H1 (cell line): ENCODE data around the gene COL17A1. TPM values are rescaled to one million over a fixed set of nuclear protein-coding genes. Genes with fewer than 3 reads are reported as not detected.

Experiments used
- CTCF ChIA-PET: fragments of 300-600 bp; sonication (Branson Sonifier 250); formaldehyde crosslinking; loops from one replicate; lab custom pipeline; 2021; ENCODE audit not compliant: partially characterized antibody; lab: Charles Lee
- POLR2A ChIA-PET: fragments of 300-600 bp; sonication (Branson Sonifier 250); formaldehyde crosslinking; loops from one replicate; lab custom pipeline; 2021; ENCODE audit warnings: inconsistent platforms; ENCODE audit not compliant: partially characterized antibody; lab: Charles Lee
- DNase-seq, 2 experiments: peaks; one replicate each; pipeline versions ENCODE4 v3.0.0 to v3.0.0-alpha.2; 2010 to 2022; ENCODE audit warnings: low spot score in 2 of 2, low read depth in 1 of 2, mixed read lengths in 1 of 2
- FAIRE-seq: peaks from 2 replicates; lab custom pipeline; 2011; peaks lifted over from hg19 to GRCh38; lab: Jason Lieb, UNC
- H2AFZ ChIP-seq: 2 replicates; pipeline ENCODE4 v1.8.1; 2012; ENCODE audit warnings: low read length, inconsistent platforms
- H2AK5ac ChIP-seq: 2 replicates; pipeline ENCODE4 v1.6.1; 2013; ENCODE audit warnings: low read depth, low read length
- H2BK120ac ChIP-seq: replicated peaks from 2 replicates; pipeline ENCODE3; 2013; ENCODE audit warnings: low read depth, low read length, inconsistent platforms
- H2BK12ac ChIP-seq: 2 replicates; pipeline ENCODE4 v1.6.1; 2013; ENCODE audit warnings: low read depth, low read length
- H2BK15ac ChIP-seq: 2 replicates; pipeline ENCODE4 v1.6.1; 2013; ENCODE audit warnings: low read length
- H2BK20ac ChIP-seq: 2 replicates; pipeline ENCODE4 v1.6.1; 2013; ENCODE audit warnings: low read length
- H2BK5ac ChIP-seq: 2 replicates; pipeline ENCODE4 v1.6.1; 2013; ENCODE audit warnings: low read depth, low read length
- H3K14ac ChIP-seq: 2 replicates; pipeline ENCODE4 v1.6.1; 2013; ENCODE audit warnings: inconsistent platforms; ENCODE audit not compliant: insufficient read length
- H3K18ac ChIP-seq: 2 replicates; pipeline ENCODE4 v1.6.1; 2013; ENCODE audit warnings: low read length; ENCODE audit errors: extremely low read depth
- H3K23ac ChIP-seq: 2 replicates; pipeline ENCODE4 v1.6.1; 2013; ENCODE audit warnings: inconsistent platforms; ENCODE audit not compliant: insufficient read length
- H3K23me2 ChIP-seq: 2 replicates; pipeline ENCODE4 v1.6.1; 2013; ENCODE audit warnings: low read depth, low read length
- H3K27ac ChIP-seq: 2 replicates; pipeline ENCODE4 v1.6.1; 2011; ENCODE audit warnings: low read depth, low read length, inconsistent platforms
- H3K27me3 ChIP-seq, 4 experiments: replicated peaks in 1 of 4; 1 replicate in 1 of 4; 2 replicates in 3 of 4; pipeline versions ENCODE4 v1.6.1 to v1.8.1; 2011 to 2013; ENCODE audit warnings: low read length in 3 of 4, mild to moderate bottlenecking in 3 of 4, inconsistent platforms in 2 of 4, mixed read lengths in 2 of 4, moderate library complexity in 1 of 4; ENCODE audit not compliant: control insufficient read depth in 3 of 4, insufficient read depth in 3 of 4; ENCODE audit errors: extremely low read depth in 1 of 4
- H3K36me3 ChIP-seq, 4 experiments: 2 replicates each; pipeline versions ENCODE4 v1.6.1 to v1.8.1; 2011 to 2013; ENCODE audit warnings: mild to moderate bottlenecking in 4 of 4, low read length in 3 of 4, moderate library complexity in 2 of 4, control low read depth in 1 of 4, inconsistent platforms in 1 of 4; ENCODE audit not compliant: insufficient read depth in 4 of 4, control insufficient read depth in 2 of 4
- H3K4ac ChIP-seq: replicated peaks from 2 replicates; pipeline ENCODE3; 2013; ENCODE audit warnings: low read length, low read depth, mixed read lengths, inconsistent platforms; ENCODE audit not compliant: insufficient read length
- H3K4me1 ChIP-seq, 4 experiments: replicated peaks in 1 of 4; 1 replicate in 1 of 4; 2 replicates in 3 of 4; pipeline versions ENCODE4 v1.6.1 to v1.8.1; 2011 to 2013; ENCODE audit warnings: low read length in 3 of 4, inconsistent platforms in 2 of 4, mixed read lengths in 1 of 4; ENCODE audit not compliant: insufficient read depth in 4 of 4, control insufficient read depth in 3 of 4
- H3K4me2 ChIP-seq, 2 experiments: 2 replicates each; pipeline versions ENCODE4 v1.6.1 to v1.8.1; 2011 to 2013; ENCODE audit warnings: low read depth in 2 of 2, low read length in 2 of 2, control low read depth in 1 of 2, inconsistent platforms in 1 of 2, mild to moderate bottlenecking in 1 of 2; ENCODE audit not compliant: insufficient read depth in 1 of 2
- H3K4me3 ChIP-seq, 4 experiments: fragments of 200-600, 300-600 bp in 1 of 4; sonication (generic), shearing (Covaris generic), sonication (Bioruptor Twin) in 1 of 4; 2 replicates each; pipeline versions ENCODE4 v1.5.1 to v1.8.1; 2011 to 2016; ENCODE audit warnings: low read length in 4 of 4, low read depth in 3 of 4, control low read depth in 2 of 4, inconsistent platforms in 2 of 4, mild to moderate bottlenecking in 2 of 4, mixed read lengths in 1 of 4, moderate library complexity in 1 of 4; ENCODE audit not compliant: insufficient read depth in 2 of 4; ENCODE audit errors: extremely low read depth in 1 of 4
- H3K56ac ChIP-seq: replicated peaks from 2 replicates; pipeline ENCODE3; 2013; ENCODE audit warnings: low read depth, mild to moderate bottlenecking, mixed read lengths, low read length, inconsistent platforms; ENCODE audit not compliant: insufficient read length
- H3K79me1 ChIP-seq: 2 replicates; pipeline ENCODE4 v1.6.1; 2013; ENCODE audit warnings: low read depth, low read length, control low read depth
- H3K79me2 ChIP-seq, 2 experiments: 2 replicates each; pipeline versions ENCODE4 v1.6.1 to v1.8.1; 2012 to 2013; ENCODE audit warnings: low read length in 2 of 2, mild to moderate bottlenecking in 2 of 2, inconsistent platforms in 1 of 2; ENCODE audit not compliant: insufficient read depth in 2 of 2, control insufficient read depth in 1 of 2
- H3K9ac ChIP-seq, 4 experiments: replicated peaks in 1 of 4; 1 replicate in 1 of 4; 2 replicates in 3 of 4; pipeline versions ENCODE4 v1.6.1 to v1.8.1; 2011 to 2013; ENCODE audit warnings: low read depth in 3 of 4, low read length in 3 of 4, control low read depth in 2 of 4, mild to moderate bottlenecking in 2 of 4, moderate library complexity in 2 of 4, inconsistent platforms in 1 of 4; ENCODE audit errors: extremely low read depth in 1 of 4
- H3K9me3 ChIP-seq, 2 experiments: 2 replicates each; pipeline versions ENCODE4 v1.6.1 to v1.8.1; 2012 to 2013; ENCODE audit warnings: mild to moderate bottlenecking in 2 of 2, moderate library complexity in 2 of 2, control low read depth in 1 of 2, inconsistent platforms in 1 of 2, low read depth in 1 of 2, low read length in 1 of 2, mixed read lengths in 1 of 2; ENCODE audit not compliant: insufficient read depth in 2 of 2
- H4K20me1 ChIP-seq, 2 experiments: replicated peaks in 1 of 2; 2 replicates each; pipeline versions ENCODE3 to v1.8.1; 2011 to 2013; ENCODE audit warnings: inconsistent platforms in 2 of 2, low read length in 2 of 2, mild to moderate bottlenecking in 1 of 2; ENCODE audit not compliant: insufficient read depth in 2 of 2, control insufficient read depth in 1 of 2
- H4K5ac ChIP-seq: 2 replicates; pipeline ENCODE4 v1.6.1; 2013; ENCODE audit warnings: low read length, low read depth, mixed read lengths, inconsistent platforms; ENCODE audit not compliant: insufficient read length
- H4K8ac ChIP-seq: 2 replicates; pipeline ENCODE4 v1.8.0; 2013; ENCODE audit warnings: mild to moderate bottlenecking, moderate library complexity, low read length, inconsistent platforms; ENCODE audit not compliant: insufficient read depth; ENCODE audit errors: extremely low read depth
- H4K91ac ChIP-seq: replicated peaks from 2 replicates; pipeline ENCODE3; 2013; ENCODE audit warnings: low read length, mixed read lengths, inconsistent platforms; ENCODE audit not compliant: insufficient read length
- BCL11A ChIP-seq, 2 experiments: IDR thresholded peaks; one replicate each; pipeline ENCODE4 v1.6.1; 2011; ENCODE audit warnings: low read depth in 2 of 2, low read length in 2 of 2, mild to moderate bottlenecking in 2 of 2
- EGR1 ChIP-seq: IDR thresholded peaks from 2 replicates; pipeline ENCODE4 v1.6.1; 2011; ENCODE audit warnings: low read depth, low read length, borderline replicate concordance
- EZH2 ChIP-seq: fragments of 200-600 bp; sonication (generic); IDR thresholded peaks from 2 replicates; pipeline ENCODE4 v1.7.1; 2012; ENCODE audit warnings: low read depth, mild to moderate bottlenecking, moderate library complexity, low read length, inconsistent platforms; ENCODE audit not compliant: severe bottlenecking
- FOSL1 ChIP-seq: IDR thresholded peaks from 2 replicates; pipeline ENCODE4 v1.6.1; 2011; ENCODE audit warnings: mild to moderate bottlenecking, low read depth, low read length, moderate library complexity; ENCODE audit not compliant: insufficient read depth
- NANOG ChIP-seq: IDR thresholded peaks from 2 replicates; pipeline ENCODE4 v1.6.1; 2011; ENCODE audit warnings: low read length, low read depth, mild to moderate bottlenecking, inconsistent platforms; ENCODE audit not compliant: insufficient read depth, poor library complexity, severe bottlenecking
- POLR2AphosphoS5 ChIP-seq: IDR thresholded peaks from 2 replicates; pipeline ENCODE4 v1.6.1; 2011; ENCODE audit warnings: low read depth, low read length
- RNF2 ChIP-seq: fragments of 200-900, 300-1000 bp; sonication (generic); IDR thresholded peaks from 2 replicates; pipeline ENCODE4 v1.7.1; 2016; ENCODE audit warnings: borderline replicate concordance, low read depth, mild to moderate bottlenecking, antibody characterized with exemption, low read length; ENCODE audit not compliant: poor library complexity, severe bottlenecking; ENCODE audit errors: missing control alignments
- SIRT6 ChIP-seq: IDR thresholded peaks from one replicate; pipeline ENCODE4 v1.7.1; 2012; ENCODE audit warnings: low read length, inconsistent platforms
- SP1 ChIP-seq: IDR thresholded peaks from 2 replicates; pipeline ENCODE4 v1.6.1; 2011; ENCODE audit warnings: low read depth, low read length
- TAF7 ChIP-seq: optimal IDR thresholded peaks from 2 replicates; pipeline ENCODE3; 2011; ENCODE audit warnings: low read depth, mild to moderate bottlenecking, inconsistent platforms, low read length, moderate library complexity, borderline replicate concordance
- WGBS, 2 experiments: shearing (Covaris generic) in 1 of 2; methylation state at CpG; one replicate each; pipeline versions ENCODE4 v1.1.6 to v1.1.7; 2013 to 2015; ENCODE audit warnings: low lambda C conversion rate in 2 of 2, mixed read lengths in 2 of 2, inconsistent platforms in 1 of 2, low coverage in 1 of 2, missing lambda C conversion rate in 1 of 2; ENCODE audit not compliant: insufficient replicate concordance in 2 of 2, insufficient coverage in 1 of 2, insufficient read length in 1 of 2; ENCODE audit errors: extremely low coverage in 1 of 2, missing lambda C conversion rate in 1 of 2; 5-methylcytosine and 5-hydroxymethylcytosine counted together
- polyA plus RNA-seq, 7 experiments: library from polyadenylated mRNA; depleted of rRNA in 3 of 7; stranded (reverse) in 5 of 7; unstranded in 2 of 7; fragments of >200 nt in 5 of 7; fragments of 200-250 nt in 2 of 7; gene quantifications; 1 replicate in 5 of 7; 2 replicates in 1 of 7; 4 replicates in 1 of 7; pipeline versions ENCODE4 v1.2.1 to v1.2.3, GENCODE V29; 2011 to 2013; ENCODE audit warnings: missing spikeins in 2 of 7, mixed read lengths in 2 of 7
- total RNA-seq: library from RNA; stranded (reverse); fragmentation: NEBNext Ultra II Directional; extraction: Animal tissue kit (Norgen Biotek cat#: 25700); gene quantifications from 2 replicates; pipeline ENCODE4 v1.2.1, GENCODE V29; 2021

The COL17A1 gene
- total and polyA plus RNA-seq, 2 of the 8 experiments (the other 6 are each of a cell fraction or from before 2014, with no cell fraction given): 0.35 to 0.37 TPM

GRCh38 chr10:104054430-104054829 lies 31.2 kb downstream of the COL17A1 start:
- Histone ChIP-seq H2AK5ac (no peak overlapping the region), H3K23ac (no peak overlapping the region), H3K14ac (no peak overlapping the region), H2AFZ (0 out of 2 replicates have a peak overlapping the region, but pooled peaks have one; percentile 85), H4K5ac (no peak overlapping the region), H3K4ac (no peak overlapping the region), H3K27me3 (no peaks in the 10 kb centered on the region), H3K27ac (no peak overlapping the region), H2BK12ac (no peak overlapping the region), H4K91ac (no peak overlapping the region), H4K8ac (no peak overlapping the region), H3K9ac (no peak overlapping the region), H2BK120ac (no peak overlapping the region), H3K36me3 (no peaks in the 10 kb centered on the region), H2BK15ac (no peak overlapping the region), H3K56ac (no peak overlapping the region), H2BK5ac (no peak overlapping the region), H3K4me1 (peaks cover 2 to 9% (median 4%) of the 10 kb centered on the region in 4 experiments; a peak in 4 of 7 replicates), H4K20me1 (no peaks in the 10 kb centered on the region), H3K18ac (no peak overlapping the region), H3K79me1 (no peaks in the 10 kb centered on the region), H3K23me2 (no peaks in the 10 kb centered on the region), H3K9me3 (no peaks in the 10 kb centered on the region), H3K4me2 (no peak overlapping the region), H3K4me3 (no peak overlapping the region), H2BK20ac (no peak overlapping the region), H3K79me2 (no peaks in the 10 kb centered on the region)
- FAIRE-seq (no peak), DNase-seq (no peak)
- ChIA-PET CTCF (interaction anchor here (0.8 to 5.9 kb wide), 6 partner anchors 9 to 29 kb away, joined by 3 to 35 read pairs (median 4); no protein-coding TSS in a partner anchor), POLR2A (no interaction called here)
- no peak for TF ChIP-seq EGR1
- TF ChIP-seq BCL11A (IDR thresholded peaks at IDR 0.05; ENCODE audit: low read depth in 2 of 2, low read length in 2 of 2): no peak
- TF ChIP-seq POLR2AphosphoS5: no peak
- no peak for TF ChIP-seq TAF7
- TF ChIP-seq NANOG: no peak
- no peak for TF ChIP-seq RNF2
- no peak for TF ChIP-seq FOSL1
- no peak for TF ChIP-seq EZH2
- no peak for TF ChIP-seq SP1
- no peak for TF ChIP-seq SIRT6
- WGBS, 2 experiments: 90% methylated on average over 8 of the region's 8 CpGs; no CpG with 5 or more reads in 1 of the 2 experiments
